ENCODE results near the gene ART3.
"Not testable (repeated sequence)": the region's sequence is repeated elsewhere in the genome, so short reads cannot be mapped to it uniquely, and the experiment has no call there.

DNA sequence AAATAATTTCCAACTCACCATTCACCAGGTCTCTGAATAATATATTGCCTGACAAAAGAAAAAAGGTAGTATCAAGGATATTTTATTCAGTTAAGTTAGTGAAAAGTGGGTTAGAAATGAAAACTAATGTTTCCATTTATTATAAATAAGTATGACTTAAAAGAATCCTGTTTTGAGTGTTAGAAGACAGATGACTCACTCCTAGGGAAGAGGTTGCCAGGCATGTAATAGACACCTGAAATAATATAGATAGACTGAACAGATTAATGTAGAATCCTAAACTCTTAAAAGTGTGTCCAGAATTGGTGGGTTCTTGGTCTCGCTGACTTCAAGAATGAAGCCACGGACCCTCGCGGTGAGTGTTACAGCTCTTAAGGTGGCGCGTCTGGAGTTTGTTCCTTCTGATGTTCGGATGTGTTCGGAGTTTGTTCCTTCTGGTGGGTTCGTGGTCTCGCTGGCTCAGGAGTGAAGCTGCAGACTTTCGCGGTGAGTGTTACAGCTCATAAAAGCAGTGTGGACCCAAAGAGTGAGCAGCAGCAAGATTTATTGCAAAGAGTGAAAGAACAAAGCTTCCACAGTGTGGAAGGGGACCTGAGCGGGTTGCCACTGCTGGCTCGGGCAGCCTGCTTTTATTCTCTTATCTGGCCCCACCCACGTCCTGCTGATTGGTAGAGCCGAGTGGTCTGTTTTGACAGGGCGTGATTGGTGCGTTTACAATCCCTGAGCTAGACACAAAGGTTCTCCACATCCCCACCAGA is 32.1 kb upstream of the ART3 start:
- TF ChIP-seq, protein P1, sequence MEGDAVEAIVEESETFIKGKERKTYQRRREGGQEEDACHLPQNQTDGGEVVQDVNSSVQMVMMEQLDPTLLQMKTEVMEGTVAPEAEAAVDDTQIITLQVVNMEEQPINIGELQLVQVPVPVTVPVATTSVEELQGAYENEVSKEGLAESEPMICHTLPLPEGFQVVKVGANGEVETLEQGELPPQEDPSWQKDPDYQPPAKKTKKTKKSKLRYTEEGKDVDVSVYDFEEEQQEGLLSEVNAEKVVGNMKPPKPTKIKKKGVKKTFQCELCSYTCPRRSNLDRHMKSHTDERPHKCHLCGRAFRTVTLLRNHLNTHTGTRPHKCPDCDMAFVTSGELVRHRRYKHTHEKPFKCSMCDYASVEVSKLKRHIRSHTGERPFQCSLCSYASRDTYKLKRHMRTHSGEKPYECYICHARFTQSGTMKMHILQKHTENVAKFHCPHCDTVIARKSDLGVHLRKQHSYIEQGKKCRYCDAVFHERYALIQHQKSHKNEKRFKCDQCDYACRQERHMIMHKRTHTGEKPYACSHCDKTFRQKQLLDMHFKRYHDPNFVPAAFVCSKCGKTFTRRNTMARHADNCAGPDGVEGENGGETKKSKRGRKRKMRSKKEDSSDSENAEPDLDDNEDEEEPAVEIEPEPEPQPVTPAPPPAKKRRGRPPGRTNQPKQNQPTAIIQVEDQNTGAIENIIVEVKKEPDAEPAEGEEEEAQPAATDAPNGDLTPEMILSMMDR (IDR thresholded peaks at IDR 0.05; ENCODE audit: control extremely low read depth in 1 of 3, insufficient read depth in 1 of 3, low read depth in 1 of 3, low read length in 3 of 3): not testable (repeated sequence)
- not testable (repeated sequence) for TF ChIP-seq CREB1 (IDR thresholded peaks at IDR 0.05)
- TF ChIP-seq, protein P2, sequence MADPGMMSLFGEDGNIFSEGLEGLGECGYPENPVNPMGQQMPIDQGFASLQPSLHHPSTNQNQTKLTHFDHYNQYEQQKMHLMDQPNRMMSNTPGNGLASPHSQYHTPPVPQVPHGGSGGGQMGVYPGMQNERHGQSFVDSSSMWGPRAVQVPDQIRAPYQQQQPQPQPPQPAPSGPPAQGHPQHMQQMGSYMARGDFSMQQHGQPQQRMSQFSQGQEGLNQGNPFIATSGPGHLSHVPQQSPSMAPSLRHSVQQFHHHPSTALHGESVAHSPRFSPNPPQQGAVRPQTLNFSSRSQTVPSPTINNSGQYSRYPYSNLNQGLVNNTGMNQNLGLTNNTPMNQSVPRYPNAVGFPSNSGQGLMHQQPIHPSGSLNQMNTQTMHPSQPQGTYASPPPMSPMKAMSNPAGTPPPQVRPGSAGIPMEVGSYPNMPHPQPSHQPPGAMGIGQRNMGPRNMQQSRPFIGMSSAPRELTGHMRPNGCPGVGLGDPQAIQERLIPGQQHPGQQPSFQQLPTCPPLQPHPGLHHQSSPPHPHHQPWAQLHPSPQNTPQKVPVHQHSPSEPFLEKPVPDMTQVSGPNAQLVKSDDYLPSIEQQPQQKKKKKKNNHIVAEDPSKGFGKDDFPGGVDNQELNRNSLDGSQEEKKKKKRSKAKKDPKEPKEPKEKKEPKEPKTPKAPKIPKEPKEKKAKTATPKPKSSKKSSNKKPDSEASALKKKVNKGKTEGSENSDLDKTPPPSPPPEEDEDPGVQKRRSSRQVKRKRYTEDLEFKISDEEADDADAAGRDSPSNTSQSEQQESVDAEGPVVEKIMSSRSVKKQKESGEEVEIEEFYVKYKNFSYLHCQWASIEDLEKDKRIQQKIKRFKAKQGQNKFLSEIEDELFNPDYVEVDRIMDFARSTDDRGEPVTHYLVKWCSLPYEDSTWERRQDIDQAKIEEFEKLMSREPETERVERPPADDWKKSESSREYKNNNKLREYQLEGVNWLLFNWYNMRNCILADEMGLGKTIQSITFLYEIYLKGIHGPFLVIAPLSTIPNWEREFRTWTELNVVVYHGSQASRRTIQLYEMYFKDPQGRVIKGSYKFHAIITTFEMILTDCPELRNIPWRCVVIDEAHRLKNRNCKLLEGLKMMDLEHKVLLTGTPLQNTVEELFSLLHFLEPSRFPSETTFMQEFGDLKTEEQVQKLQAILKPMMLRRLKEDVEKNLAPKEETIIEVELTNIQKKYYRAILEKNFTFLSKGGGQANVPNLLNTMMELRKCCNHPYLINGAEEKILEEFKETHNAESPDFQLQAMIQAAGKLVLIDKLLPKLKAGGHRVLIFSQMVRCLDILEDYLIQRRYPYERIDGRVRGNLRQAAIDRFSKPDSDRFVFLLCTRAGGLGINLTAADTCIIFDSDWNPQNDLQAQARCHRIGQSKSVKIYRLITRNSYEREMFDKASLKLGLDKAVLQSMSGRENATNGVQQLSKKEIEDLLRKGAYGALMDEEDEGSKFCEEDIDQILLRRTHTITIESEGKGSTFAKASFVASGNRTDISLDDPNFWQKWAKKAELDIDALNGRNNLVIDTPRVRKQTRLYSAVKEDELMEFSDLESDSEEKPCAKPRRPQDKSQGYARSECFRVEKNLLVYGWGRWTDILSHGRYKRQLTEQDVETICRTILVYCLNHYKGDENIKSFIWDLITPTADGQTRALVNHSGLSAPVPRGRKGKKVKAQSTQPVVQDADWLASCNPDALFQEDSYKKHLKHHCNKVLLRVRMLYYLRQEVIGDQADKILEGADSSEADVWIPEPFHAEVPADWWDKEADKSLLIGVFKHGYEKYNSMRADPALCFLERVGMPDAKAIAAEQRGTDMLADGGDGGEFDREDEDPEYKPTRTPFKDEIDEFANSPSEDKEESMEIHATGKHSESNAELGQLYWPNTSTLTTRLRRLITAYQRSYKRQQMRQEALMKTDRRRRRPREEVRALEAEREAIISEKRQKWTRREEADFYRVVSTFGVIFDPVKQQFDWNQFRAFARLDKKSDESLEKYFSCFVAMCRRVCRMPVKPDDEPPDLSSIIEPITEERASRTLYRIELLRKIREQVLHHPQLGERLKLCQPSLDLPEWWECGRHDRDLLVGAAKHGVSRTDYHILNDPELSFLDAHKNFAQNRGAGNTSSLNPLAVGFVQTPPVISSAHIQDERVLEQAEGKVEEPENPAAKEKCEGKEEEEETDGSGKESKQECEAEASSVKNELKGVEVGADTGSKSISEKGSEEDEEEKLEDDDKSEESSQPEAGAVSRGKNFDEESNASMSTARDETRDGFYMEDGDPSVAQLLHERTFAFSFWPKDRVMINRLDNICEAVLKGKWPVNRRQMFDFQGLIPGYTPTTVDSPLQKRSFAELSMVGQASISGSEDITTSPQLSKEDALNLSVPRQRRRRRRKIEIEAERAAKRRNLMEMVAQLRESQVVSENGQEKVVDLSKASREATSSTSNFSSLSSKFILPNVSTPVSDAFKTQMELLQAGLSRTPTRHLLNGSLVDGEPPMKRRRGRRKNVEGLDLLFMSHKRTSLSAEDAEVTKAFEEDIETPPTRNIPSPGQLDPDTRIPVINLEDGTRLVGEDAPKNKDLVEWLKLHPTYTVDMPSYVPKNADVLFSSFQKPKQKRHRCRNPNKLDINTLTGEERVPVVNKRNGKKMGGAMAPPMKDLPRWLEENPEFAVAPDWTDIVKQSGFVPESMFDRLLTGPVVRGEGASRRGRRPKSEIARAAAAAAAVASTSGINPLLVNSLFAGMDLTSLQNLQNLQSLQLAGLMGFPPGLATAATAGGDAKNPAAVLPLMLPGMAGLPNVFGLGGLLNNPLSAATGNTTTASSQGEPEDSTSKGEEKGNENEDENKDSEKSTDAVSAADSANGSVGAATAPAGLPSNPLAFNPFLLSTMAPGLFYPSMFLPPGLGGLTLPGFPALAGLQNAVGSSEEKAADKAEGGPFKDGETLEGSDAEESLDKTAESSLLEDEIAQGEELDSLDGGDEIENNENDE (IDR thresholded peaks at IDR 0.05; ENCODE audit: insufficient replicate concordance, low read length): not testable (repeated sequence)
